HG02938 (cell line): ENCODE data around the gene PPM1F.

Experiments used
- ATAC-seq: cut with Tn5 transposase; IDR thresholded peaks from one replicate; pipeline ENCODE4 v1.9.1; 2021; ENCODE audit warnings: mild to moderate bottlenecking, moderate library complexity; ENCODE audit not compliant: unreplicated experiment

Gene PPM1F, protein sequence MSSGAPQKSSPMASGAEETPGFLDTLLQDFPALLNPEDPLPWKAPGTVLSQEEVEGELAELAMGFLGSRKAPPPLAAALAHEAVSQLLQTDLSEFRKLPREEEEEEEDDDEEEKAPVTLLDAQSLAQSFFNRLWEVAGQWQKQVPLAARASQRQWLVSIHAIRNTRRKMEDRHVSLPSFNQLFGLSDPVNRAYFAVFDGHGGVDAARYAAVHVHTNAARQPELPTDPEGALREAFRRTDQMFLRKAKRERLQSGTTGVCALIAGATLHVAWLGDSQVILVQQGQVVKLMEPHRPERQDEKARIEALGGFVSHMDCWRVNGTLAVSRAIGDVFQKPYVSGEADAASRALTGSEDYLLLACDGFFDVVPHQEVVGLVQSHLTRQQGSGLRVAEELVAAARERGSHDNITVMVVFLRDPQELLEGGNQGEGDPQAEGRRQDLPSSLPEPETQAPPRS

DNA sequence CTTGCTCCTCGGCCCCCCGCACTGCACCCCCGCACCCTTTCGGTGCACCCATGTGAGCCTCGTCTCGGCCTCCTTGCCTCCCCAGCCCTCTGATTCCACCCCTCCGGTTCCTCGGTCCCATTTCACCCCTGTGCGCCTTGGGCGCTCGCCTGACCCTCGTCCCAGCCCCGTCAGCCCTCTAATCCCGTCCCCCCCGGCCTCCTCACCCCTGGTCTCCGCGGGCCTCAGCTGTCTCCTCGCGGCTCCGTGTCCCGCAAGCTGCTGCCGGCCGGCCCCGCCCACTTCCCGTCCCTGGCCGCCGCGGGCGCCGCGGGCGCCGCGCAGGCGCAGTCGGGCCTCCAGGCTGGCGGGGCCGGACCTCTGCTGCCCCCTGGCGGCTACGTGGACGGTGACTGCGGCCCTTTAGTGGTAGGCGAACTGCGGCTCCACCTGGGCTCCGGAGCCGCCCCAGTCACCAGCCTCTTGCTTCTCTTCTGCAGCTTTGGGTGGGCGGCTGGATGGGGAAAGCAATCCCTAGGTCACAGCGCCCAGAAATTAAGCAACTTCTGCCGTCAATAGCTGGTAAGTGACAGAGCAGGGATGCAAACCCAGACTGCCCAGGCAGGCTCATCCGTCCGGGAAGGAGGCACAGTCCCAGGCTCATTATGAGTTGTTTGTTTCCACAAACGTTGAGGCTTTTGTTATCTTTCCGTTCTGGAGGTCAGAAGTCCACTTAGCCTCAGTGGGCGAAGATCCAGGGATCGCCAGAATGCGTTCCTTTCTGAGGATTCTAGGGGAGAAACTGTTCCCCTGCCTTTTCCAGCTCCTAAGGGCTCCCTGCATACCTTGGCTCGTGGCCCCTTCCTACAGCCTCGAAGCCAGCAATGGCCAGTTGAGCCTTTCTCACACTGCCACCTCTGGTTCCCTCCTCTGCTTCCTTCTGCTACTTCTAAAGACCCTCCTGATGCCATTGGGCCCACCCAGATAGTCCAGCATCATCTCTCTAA, at the start of gene PPM1F:
PPM1F (minus strand) TSS at position 263 of the 986 bp plus-strand sequence. CDS start 6,800 bp downstream, outside the sequence.
- peak; percentile 60 for ATAC-seq

DNA sequence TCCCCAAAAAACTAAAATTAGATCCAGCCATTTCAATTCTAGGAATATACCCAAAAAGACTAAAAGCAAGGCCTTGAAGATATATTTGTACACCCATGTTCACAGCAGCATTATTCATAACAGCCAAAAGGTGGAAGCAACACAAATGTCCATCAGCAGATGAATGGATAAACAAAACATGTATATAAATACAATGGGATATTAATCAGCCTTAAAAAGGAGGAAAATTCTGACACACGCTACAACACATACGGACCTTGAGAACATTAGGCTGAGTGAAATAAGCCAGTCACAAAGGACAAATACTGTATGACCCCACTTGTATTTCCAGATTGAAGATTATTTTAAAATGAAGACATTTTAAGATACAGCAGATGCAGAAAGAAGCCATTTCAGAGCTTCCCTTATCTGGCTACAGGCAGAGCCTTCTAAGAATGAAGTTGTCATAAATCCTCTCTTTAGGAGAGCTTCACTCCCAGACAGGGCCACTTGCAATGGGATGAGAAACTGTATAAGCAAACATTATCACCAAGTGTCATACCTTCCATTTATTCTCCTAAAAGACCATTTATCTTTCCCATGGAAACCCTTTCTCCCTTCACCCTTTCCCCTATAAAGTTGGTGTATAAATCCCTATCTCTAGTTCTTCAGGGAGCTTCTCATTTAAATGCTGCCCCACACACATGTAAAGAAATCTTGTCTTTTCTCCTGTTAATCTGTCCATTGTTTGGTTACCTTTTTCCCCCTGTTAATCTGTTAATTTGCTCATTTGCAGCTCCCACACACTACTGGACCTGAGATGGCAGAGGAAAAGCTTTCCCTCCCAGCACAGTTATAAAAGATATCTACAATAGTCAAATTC, 49.2 kb upstream of the PPM1F start:
- no peak for ATAC-seq

DNA sequence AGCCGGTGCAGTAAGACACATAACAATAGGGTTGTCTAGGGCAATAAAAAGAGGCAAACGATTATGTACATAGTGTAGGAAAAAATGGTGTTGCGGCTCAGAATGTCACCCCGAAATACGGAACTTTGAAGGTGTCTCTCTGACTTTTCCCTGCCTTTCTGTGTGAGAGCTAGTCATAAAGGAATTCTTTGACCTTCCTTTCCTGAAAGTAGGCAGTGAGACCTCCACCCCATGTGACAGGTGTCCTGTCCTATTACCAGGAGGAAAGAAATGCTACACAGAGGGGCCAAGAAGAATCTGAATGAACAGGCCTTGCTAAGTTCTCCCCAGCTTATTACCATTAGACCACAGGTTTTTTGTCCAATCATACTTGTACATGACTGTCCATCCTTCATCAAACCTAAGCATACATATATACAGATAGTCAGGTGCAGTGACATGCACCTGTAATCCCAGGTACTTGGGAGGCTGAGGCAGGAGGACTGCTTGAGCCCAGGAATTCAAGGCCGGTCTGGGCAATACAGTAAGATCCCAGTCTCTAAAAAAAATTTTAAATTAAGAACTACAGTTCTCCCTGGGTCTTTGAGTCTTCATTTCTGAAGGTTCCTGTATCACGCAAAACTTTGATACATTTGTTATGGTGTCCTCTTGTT, 46.1 kb upstream of the PPM1F start:
- ATAC-seq = no peak

DNA sequence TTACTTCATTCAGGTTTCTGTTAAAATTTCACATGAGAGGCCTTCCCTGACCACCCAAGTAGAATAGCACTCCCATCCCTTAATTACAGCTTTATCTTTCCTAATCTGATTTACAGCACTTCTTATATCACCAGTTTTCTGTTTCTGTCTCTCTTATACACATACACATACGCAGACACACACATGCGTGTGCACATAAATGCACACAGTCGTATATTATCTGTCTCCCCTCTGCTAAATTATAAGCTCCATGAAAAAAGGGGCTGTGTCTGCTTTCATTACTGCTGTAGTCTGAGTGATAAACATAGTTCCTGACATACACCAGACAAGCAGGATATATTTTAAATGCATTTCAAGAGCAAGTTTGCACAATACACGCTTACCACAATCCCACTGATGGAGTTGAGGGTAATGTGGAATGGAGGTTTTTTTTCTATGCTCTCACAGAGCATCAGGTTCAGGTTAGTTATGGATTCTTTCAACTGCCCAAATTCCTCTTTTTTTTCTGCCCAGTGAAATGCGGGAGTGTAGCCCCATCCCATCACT, 43.6 kb upstream of the PPM1F start:
- no peak for ATAC-seq

DNA sequence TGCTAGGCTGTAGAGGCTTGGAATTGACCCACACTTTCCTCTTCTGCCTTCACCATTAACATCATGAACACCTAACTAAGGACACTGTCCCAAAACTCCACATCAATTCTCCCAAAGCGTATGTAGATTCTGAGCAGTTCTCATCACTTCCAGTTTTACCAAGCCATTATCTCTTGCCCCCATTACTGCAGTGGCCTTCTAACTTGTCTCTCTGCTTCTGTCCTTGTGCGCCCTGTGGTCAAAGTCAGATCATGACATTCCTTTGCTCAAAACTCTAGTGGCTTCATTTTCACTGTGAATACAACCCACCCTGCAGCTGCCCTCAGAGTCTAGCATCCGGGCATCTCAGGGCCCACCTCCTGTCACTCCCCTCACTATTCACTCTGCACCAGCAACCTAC, 43.0 kb upstream of the PPM1F start:
- ATAC-seq = no peak

DNA sequence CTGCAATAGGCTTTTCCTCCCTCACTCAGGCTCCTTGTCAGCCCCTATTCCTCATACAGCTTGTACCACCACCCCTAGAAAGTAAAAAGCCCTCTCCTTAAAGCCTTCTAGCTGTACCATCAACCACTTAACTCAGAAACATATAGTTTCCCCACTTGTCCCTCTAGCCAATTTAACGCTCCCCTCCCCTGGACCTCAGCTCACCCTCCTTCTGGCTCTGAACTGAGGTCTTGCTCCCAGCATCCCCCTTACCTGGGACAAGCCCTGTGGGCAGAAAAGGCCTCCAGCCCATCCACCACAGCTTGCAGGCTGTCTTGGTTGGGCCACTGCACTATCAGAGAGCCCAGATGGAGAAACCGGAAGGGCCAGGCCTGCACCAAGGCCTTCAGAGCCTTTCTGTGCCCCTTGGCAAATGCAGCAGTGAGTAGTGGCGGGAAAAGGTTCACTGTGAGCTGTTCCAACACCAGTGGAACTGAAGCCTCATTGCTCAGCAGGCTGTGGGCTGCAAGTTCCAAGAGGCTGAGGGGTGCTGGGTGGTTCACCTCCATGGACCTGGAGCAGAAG, 42.3 kb upstream of the PPM1F start:
- no peak for ATAC-seq

DNA sequence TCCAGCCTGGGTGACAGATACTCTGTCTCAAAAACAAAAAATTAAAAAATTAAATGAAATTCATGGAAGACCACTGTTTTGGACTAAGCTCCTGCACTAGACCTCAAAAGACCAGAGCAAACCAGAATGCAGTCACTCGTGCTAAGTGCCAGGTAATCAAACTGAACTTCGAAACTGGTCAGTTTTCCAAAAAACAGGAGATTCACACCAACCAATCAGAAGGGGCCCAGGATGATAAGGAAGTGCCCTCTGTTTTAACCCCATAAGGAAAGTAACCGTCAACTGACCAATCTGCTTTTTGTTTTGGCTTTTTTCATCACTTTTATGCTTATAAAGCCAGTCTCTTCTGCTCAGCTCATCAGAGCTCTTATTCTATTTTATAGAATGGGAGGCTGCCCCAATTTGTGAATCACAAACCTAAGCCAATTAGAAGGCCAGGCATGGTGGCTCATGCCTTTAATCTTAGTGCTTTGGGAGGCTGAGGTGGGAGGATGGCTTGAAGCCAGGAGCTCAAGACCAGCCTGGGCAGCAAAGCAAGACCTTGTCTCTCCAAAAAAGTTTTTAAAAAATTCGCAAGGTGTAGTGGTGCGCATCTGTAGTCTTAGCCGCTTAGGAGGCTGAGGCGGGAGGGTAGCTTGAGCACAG, 40.1 kb upstream of the PPM1F start:
- ATAC-seq = no peak

DNA sequence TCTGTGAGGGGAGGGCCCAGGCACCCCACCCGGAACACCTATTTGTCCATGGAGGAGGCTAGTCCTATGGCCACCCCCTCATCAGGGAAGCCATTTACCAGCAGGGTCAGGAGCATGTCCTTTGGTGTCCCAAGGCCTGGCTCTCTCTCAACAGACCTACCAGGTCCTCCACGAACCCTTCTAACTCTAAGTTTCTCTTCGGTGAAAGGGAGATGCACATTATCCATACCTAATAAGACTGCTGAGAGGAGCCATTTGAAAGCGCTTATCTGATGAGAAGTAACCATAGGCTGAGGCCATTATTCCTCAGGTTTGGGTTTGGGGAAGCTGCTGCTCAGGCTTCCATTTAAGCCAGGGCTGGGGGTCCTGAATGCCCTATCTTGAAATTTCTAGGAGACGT, 39.1 kb upstream of the PPM1F start:
- no peak for ATAC-seq

DNA sequence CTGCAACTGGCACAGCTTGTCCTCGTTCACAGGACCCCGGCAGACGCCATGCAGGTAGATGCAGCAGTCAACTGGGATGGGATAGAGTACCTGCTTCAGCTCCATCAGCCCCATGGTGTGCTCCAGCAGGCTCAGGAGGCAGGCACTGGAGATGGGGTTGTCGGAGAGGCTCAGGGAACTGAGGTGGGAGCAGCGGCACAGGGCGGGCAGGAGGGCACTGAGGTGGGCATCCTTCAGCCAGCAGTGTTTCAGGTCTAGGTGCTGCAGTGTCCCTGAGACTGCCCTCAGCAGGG, 38.6 kb upstream of the PPM1F start:
- ATAC-seq = no peak

DNA sequence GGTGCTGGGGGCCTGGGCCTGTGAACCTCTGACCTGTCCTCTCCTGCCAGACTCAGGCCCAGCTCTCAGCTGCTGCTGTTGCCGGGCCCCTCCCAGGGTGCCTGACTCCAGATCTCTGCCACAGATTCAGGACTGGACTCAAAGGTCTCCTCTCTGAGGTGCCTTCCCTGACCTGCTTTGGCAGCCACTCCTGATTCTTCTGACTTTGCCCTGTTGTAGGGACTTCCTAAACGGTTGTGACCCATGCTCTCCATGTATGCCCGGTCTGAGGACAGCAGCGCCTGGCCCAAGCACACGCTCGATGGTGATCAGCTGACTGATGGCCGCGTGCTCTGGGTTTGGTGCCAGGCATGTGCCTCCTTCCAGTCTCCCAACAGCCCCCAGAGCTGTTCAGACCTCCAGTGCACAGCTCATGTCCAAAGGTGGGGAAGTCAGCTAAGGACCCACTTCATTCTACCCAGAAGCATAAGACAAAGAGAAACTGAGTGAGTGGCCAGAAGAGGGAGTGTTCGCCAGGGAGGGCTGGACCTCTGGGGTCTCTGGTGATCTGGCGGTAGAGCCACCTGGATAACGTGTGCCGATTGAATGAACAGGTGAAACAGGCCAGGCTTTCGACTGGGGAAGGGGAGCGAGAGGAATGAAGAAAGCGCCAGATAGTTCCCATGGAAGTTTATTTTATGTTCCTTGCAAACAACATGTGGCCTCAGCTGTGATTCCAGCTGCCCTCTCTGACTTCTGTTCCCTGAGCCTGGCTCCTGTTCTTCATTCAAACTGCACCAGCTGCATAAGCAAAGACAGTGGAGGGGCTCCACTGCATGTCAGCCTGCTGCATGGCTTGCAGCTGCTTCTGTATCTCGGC, 38.0 kb upstream of the PPM1F start:
- no peak for ATAC-seq

DNA sequence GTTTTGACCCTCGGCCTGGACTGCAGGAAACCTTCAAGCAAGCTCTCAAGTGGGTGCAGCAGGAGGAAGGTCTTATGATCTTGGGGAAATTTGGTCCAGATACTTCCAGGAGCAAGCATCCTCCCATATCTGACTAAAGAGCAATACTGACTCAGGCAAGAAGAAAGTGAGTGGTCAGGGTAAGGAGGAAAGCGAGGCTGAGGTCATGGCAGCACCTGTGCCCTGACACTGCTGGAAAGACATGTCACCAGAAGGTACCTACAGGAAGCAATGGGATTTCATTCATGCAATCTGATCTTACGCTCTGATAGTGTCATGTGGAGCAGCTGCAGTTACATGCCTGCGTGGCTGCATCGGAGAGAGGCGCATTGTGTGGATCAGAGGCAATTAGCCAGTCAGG, 36.4 kb upstream of the PPM1F start:
- no peak for ATAC-seq

DNA sequence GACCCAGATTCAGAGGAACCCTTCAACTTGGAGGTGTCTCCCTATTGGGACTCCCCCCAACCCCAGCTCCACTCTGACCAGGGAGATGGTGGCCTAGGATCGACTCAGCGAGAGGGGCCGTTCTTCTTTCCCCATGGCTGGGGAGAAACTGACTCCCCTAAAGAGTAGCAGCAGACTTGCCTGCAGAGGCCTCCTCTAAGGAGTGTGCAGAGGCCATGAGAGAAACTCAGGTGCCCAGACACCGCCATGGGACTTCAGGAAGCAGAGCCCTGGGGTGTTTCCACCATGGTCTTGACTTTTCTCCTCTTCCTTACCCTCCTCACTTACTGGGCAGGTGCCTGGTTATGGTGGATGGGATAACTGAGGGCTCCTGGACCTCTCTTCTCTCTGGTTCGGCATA, 32.6 kb upstream of the PPM1F start:
- no peak for ATAC-seq

DNA sequence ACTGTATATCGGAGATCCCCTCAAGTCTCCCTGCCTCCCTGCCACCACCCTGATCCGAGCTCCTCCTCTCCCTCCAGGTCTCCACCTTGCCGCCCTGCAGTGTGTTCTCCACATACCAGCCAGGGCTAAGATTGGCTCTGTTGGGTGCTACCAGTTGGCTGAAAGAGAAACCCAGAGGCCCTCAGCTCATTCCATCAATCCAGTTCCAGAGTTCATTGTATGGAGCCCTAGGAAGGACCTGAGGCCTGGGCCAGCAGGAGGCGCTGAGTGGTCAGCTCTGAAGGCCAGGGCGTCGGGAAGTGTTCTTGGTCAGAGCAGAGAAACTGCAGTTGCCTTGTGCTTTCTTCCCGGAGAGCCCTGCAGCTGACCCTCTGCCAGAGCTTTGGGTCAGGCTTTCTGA, 32.1 kb upstream of the PPM1F start:
- no peak for ATAC-seq

DNA sequence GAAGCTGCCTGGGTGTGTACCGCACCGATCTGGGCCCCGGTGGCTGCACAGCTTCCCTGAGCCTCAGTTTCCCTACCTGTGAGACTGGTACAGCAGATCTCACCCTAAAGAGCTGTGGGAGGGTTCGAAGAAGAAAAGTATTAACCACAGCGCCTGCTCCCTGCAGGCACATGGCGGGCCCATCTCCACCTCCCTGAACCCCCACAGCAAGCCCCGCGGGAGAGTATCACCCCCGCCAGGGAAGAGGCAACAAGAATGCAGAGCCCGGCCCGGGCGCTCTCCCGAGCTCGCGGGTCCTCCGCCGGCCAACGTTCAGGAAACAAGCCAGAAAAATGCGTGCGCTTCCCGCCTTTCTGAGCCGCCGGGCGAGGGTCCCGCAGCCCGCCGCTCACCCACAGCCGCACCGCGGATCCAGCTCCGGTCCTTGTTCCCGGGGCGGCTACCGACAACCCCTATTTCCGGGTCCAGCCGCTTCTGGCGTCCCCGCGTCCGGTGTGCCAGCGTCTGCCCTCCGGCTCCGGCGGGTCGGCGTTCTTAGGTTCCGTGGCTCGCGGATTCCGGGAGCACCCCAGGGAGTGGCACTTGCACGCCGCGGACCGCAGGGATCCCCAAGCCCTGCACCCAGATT, 29.8 kb upstream of the PPM1F start, which contains the start of gene TOP3B:
TOP3B (minus strand) TSS at position 450 of the 628 bp plus-strand sequence. CDS start 7,078 bp downstream, outside the sequence.
- ATAC-seq = no peak

DNA sequence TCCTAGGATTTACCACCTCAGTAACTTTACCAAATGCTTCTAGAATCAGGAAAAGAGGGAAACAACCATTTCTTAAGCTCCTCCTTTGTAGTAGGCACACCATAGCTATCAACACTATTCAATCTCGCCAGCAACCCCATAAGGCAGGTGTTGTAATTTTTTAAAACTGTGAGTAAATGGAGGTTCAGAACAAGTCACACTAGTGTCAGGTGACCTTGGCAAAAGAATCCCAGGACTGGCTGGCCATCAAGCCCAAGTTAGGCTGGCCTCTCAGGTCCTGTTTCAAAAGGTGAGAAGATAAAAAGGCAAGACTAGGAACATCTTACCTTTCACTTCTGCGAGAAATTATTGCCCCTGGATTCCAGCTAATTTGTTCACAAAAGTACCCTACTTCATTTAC, 29.2 kb upstream of the PPM1F start:
- ATAC-seq = no peak

DNA sequence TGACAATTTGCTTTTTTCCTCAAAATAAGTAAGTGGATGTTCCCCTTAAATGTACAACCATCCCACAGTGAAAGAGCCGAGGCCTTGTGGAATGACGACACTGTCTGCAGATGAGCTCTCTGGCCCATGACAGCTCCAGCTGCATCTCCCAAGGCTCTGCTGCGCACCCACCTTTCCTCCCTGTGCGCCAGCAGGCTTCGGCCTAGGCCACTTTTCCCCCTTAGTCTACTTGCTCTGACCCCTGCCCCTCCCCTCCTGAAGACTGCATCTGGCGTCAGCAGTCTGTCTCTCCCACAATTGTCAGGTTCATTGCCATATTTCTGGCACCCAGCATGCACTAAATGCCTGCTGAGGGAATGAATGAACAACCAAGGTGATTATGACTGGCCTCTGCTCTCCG, 27.9 kb upstream of the PPM1F start:
- ATAC-seq = no peak

DNA sequence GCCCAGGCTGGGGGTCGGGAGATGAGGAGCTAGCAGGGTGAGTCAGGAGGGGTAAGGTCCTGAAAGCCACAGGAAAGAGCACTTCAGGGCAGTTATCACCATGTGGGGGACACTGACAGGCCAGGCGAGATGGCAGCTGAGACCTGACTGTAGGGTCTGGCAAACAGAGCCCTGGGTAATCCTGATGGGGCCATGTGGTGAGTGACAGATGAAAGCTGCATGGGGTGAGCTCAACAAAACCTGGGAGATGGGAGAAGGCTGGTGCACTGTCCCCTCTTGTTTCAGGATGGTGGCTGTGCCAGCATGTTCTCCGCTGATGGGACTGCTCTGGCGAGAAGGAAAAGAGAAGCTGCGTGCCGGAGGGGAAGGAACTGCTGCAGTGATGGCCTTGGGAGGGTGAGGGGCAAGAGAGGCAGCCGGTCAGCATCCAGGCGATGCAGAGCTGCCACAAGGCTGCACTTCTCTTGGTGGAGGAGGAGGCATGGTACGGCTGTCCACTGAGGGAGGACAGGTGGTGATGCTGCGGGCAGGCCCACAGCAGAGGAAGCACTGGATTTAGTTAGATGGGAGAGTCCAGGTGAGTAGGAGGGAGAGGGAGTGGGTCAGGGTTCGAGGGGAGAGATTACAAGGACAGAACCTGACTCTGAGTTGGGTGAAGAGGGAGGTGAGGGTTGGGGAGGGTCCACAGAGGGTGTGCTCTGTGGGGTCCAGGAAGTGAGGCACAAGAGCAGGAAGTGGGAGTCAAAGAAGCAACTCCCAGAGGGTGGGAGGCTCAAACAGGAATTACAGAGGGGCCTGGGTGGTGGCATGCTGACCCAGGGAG, 26.1 kb upstream of the PPM1F start:
- ATAC-seq = no peak
